ENCODE measurements around the gene STON2.
"Not testable (repeated sequence)": the region's sequence is repeated elsewhere in the genome, so short reads cannot be mapped to it uniquely, and the experiment has no call there.

STON2 gene

GRCh38 chr14:81264671-81265070 lies 135.5 kb downstream of the STON2 start:
- no peak for DNase-seq

DNA sequence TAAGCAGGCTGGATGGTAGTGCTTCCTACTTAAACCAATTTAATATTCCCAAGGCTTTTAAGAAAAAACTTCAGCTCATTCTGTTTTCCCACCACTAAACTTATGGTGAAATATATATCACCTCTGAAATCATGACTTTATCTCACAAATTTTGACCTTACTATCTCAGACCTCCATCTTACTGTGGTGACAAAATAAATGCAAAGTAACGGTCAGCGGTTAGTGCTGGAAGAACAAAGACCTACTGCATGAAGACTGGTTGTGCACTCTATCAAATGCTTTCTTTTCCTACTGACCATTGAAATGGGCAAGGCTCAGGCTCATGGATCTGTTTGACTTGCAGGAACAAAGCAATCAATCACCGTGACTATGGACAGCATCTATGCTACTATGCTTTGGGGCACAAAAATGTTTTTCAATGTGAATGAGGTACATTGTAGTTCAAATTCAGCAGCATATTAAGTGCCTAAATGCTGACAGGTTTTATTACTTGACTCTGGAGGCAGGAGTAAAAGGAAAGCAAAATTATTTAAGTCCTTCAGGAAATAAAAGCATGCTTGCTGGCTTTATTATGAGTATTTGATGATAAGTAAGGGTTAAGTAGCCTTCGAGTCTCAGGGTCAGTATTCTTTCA lies 136.2 kb downstream of the STON2 start:
- DNase-seq = no peak

DNA sequence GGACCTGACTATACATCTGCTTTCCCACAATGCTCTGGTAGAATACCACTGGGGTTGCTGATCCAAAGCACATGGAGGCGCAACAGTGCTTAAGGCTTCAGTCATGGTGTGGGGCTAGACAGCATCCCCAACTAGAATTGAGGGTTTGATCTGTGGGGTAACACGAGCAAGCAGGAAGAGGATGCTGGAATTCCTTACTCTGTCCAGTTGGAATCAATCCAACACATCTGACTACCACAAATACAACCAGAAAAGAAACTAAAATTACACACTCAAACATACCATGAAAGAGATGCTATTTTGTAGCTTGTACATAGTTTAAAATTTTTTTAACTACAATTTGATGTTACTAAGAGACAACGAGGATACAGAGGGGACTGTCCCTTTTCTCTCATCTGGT lies 138.9 kb downstream of the STON2 start:
- DNase-seq = peak; percentile 22

GRCh38 chr14:81260732-81261131 lies 139.4 kb downstream of the STON2 start:
- no peak for DNase-seq

- no peak for DNase-seq
These were observed 143.7 kb downstream of the STON2 start for GRCh38 chr14:81256289-81256960.

GRCh38 chr14:81252278-81252677 lies 147.8 kb downstream of the STON2 start:
- DNase-seq = no peak

- no peak for DNase-seq
These were observed 152.8 kb downstream of the STON2 start for GRCh38 chr14:81247271-81247766.

GRCh38 chr14:81246461-81247270 lies 153.5 kb downstream of the STON2 start:
- peak; percentile 15 for DNase-seq

DNA sequence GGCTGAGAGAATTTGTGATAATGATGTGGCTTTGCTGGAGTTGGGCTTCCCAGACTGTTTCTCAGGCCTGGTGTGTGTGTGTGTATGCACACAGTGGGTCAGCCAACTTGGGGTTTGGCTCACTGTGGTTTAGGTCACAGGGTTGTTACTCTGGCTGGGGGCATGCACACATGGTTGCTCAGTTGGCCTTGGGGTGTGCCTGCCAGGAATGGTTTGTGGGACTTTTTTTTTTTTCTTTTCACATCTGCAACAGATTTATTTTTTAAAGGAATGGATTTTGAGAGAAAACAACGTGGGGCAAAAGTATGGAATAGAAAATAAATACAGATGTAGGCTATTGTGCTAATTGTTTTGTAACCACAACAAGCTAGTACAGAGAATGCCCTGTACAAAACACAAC lies 154.4 kb downstream of the STON2 start:
- DNase-seq = peak; percentile 8

DNA sequence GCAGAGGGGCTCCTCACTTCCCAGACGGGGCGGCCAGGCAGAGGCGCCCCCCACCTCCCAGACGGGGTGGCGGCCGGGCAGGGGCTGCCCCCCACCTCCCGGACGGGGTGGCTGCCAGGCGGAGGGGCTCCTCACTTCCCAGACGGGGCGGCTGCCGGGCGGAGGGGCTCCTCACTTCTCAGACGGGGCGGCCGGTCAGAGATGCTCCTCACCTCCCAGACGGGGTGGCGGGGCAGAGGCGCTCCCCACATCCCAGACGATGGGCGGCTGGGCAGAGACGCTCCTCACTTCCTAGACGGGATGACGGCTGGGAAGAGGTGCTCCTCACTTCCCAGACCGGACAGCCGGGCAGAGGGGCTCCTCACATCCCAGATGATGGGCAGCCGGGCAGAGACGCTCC lies 155.7 kb downstream of the STON2 start:
- not testable (repeated sequence) for DNase-seq

DNA sequence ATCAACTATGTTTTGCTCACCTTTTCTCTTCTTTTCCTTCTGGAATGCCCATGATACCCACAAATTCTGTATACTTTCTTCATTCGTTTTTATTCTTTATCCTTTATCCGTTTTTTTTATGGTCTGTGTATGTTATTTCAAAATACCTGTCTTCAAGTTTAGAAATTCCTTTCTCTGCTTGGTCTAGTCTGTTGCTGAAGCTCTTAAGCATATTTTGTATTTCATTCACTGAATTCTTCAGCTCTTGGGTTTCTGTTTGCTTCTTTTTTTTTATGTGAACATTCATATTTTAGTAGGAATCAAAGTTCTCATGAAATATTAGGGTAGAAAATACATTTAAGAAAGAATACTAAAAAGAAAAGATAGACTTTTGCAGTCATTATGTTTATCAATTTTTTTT lies 156.6 kb downstream of the STON2 start:
- DNase-seq = no peak

- DNase-seq = not testable (repeated sequence)
These were observed 163.3 kb downstream of the STON2 start for GRCh38 chr14:81236849-81237248.

GRCh38 chr14:81236138-81236537 lies 164.0 kb downstream of the STON2 start:
- no peak for DNase-seq

- DNase-seq = no peak
These were observed 165.0 kb downstream of the STON2 start for GRCh38 chr14:81235096-81235495.

GRCh38 chr14:81234278-81234677 lies 165.8 kb downstream of the STON2 start:
- peak; percentile 47 for DNase-seq

GRCh38 chr14:81233615-81234014 lies 166.5 kb downstream of the STON2 start:
- DNase-seq = no peak

DNA sequence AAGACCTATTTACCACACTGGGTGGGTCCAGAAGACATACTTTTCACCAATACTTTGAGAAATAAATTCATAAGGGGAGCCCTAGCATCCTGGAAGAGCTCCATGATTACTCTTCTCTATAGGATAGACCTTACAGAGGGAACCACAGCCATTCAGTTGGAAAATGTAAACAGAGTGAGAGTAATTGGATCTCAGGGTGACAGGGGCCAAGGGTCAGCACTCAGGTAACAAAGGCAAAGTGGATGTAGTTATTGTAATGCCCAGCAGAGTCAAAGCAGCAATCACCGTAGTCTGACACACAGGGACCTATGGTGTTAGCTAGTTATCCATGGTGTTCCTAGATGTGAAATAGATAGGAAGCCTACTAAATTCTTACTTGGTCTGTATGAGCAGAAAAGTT lies 168.6 kb downstream of the STON2 start:
- DNase-seq = no peak

DNA sequence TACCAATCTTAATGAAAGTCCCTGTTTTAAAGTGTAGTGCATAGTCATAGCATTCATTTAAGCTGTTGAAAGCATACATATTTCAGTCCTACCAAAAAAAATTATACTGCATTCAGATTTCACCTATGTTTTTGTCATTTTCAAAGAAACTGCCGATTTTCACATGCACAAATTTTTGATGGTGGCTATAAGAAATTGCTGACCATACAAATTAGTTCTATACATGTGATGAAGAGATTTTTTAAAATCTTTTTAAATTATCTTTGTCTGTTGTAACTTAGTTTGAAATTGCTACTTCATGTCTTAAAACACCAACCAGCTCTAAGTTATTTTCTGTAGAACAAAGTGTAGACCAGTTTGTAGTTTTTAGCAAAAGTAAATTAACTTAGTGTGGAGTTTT lies 175.9 kb downstream of the STON2 start:
- DNase-seq = no peak

DNA sequence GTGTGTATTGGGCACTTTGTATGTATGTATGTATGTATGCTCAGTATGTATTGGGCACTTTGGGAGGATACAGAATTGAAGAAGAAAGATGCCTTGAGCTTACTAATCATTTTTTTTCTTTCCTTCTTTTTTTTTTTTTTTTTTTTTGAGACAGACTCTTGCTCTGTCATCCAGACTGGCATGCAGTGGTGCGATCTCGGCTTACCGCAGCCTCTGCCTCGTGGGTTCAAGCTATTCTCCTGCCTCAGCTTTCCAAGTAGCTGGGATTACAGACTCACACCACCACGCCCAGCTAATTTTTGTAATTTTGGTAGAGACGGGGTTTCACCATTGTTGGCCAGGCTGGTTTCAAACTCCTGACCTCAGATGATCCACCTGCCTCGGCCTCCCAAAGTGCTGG lies 176.3 kb downstream of the STON2 start:
- not testable (repeated sequence) for DNase-seq

- no peak for DNase-seq
These were observed 177.4 kb downstream of the STON2 start for GRCh38 chr14:81222691-81223090.

DNA sequence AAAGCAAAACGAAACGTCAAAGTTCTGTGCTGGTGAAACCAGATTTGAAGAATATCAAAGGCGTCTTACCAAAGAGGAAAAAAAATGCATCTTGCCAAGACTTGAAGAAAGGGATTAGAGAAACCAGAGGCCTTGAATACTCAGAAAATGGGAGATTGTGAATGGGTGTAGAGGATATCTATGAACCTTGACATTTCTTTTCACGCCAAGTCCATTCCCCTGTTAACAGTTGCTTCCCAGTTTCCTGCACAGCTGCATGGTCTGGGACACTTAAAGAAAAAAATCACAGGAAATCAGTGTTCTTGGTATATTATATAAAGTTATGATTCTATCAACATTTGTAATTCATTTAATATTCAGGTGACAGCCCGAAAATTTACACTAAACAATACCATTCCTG lies 178.0 kb downstream of the STON2 start:
- DNase-seq = no peak

DNA sequence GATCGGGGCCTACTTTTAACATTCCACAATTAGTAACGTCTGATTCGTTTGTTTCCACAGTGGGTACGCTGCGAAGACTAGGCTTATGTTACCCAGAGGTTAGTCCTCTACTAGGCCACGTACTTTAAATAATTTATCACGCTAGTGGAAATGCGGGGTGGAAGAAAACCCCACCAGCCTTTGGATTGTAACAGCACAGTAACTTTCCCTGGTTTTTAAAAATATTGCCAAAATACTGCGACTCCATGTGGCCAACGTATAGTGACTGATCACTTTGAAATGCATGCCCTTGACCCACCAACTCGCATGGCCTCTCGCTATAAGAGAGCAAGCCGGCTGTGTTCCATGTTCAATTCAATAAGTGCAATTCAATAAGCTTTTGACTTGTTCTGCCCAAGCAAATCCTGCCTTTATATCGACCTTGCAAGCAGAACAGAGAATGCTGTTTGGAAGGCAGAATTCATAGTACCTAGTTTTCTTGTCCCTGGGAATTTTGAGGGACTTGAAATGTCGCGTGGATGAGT lies 178.5 kb downstream of the STON2 start:
- no peak for DNase-seq

All from fibroblast of skin of scalp (primary cell).